GM19455 (cell line): Measurements from ENCODE around the gene EIF3L.

ENCODE experiments used
- ATAC-seq: cut with Tn5 transposase; IDR thresholded peaks from one replicate; pipeline ENCODE4 v1.9.1; 2021; ENCODE audit not compliant: unreplicated experiment

Gene EIF3L

GRCh38 chr22:37850801-37851200, 1.6 kb downstream of the EIF3L start:
- ATAC-seq = no peak

DNA sequence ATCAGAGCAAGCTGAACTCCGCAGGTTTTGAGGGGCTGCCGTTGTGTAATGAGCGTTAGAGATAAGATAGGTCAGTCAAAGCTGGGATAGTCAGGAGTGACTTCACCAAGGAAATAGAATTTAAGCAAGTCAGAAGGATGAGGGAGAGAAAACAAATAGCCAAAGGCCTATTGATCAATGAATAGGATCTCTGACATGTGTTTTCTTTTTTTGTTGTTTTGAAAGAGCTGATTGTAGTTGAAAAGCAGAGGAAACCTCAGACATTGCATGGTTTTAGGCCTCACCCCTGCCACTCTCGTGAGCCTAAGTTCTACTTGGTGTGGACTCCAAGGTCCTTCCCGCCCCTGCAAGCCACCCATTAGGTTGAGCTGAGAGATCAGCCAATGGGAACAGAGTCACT, 3.2 kb downstream of the EIF3L start:
- ATAC-seq = no peak

- no peak for ATAC-seq
Measured at GRCh38 chr22:37854946-37855345, 5.7 kb downstream of the EIF3L start.

DNA sequence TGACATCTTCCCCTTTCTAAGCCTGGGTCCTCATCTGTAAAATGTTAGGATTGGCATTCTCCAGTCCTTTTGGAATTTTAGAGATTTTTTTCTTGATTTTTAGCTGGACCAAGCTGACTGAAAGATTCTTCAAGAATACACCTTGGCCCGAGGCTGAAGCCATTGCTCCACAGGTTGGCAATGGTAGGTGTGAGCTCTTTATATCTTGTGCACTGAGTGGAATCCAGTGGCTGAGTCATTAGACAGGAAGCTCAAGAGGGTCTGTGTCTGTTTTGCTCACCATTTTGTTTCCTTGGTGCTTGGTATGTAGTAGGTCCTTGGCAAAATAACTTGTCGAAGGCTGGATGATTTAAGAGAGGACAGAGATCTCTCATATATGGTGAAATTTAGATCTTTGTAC, 6.2 kb downstream of the EIF3L start:
- ATAC-seq = no peak

GRCh38 chr22:37860796-37861421, 11.7 kb downstream of the EIF3L start:
- no peak for ATAC-seq

DNA sequence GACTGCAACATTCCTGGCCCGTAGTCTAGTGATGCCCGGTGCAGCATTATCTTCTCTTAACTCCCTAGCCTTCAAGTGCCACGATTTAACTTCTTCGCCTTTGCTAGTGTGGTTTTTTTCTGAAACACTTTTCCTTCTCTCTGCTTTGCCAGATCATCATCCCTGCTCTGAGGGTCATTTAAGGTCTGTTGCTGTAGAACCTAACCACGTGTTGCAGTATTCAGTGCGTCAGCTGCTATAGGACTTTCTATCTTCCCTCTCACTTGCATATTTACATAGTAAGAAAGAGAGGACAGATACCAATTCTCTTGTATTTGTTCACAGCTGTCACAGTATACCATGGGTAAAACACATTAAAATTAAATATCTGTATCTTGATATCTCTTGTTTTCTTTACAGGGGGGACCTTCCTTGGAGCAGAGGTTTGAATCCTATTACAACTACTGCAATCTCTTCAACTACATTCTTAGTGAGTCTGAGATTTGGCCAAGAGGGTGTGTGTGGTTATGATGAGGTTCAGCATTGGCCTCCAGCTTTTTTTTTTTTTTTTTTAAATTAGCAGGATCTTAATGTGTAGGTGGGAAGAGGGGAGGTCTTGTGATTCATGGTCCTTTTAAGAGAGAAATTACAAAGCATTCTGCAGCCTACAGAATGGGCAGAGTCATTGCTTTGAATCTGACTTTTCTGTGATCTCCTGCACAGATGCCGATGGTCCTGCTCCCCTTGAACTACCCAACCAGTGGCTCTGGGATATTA, 13.5 kb downstream of the EIF3L start:
- no peak for ATAC-seq

DNA sequence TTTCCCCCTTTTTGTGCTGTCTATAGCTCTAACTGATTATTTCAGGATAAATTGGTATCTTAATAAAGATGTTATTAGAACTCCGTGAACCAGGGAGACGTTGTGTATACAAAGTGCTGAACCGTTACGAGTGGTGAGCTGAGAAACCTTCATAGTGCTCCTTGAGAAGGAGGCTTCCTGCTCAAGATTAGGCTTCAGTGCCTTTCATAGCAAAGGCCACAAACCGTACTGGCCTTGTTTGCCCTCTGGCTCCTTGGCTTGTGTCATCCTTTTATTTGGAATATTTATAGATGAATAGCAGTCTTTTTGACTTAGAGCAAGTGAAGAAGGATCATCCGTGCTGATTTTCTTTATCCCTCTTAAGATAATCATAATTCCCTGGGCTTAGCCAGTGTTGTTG, 16.3 kb downstream of the EIF3L start:
- ATAC-seq = no peak

DNA sequence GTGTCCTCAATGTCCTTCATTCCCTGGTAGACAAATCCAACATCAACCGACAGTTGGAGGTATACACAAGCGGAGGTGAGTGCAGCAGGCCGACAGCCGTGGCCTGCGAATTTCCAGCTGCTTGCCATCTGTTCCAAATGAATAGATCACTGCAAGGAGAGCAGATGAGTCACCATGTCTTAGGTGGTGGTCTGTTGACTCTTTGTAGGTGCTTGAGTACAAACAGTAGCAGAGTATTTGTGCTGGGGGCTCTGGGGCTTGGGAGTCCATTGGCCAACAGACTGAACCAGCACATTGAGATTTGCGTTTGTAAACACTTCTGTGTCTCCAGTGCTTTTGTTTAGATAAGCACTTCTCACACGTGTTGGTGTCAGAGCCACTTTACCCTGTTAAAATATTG, 21.1 kb downstream of the EIF3L start:
- ATAC-seq = no peak

- ATAC-seq = no peak
Measured at GRCh38 chr22:37880668-37881440, 31.6 kb downstream of the EIF3L start.

- ATAC-seq = no peak
Measured at GRCh38 chr22:37884420-37884819, 35.2 kb downstream of the EIF3L start.

DNA sequence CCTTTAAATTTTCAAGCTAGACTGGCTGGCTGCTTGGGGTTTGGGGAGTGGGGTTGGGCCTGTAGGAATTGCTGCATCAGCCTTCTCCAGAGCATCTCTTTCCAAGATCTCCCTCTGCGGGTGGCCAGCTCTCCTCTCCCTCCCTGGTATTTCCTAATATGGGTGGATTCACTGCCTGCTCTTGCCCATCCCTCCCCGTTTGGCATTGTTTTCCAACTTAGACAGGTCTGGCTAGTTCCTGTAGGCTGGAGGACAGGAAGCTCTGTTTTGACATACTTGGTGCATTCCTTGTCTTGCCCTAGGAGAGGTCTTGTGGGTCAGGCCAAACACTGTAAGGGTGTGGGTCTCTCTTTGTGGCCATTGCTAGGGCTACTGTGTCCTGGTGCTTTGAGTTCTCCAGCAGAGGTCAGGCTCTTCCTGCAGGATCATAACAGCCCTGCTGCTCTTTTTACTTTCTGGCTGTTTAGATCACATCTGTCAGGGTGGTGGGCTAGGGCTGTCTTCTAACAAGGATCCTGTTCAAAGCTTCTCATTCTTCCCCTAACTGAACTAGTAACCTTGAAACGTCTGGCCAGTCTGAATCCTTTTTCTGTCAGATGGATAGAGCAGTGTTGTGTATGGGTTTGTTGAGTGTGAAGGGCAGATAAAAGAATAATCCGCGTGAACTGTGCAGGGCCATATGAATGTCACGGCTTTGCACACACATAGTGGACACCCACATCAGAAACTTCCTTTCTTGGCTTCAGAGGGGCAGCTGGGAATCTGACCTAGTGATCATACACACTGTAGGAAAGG, 38.6 kb downstream of the EIF3L start:
- no peak for ATAC-seq

- no peak for ATAC-seq
Measured at GRCh38 chr22:37891926-37892325, 42.7 kb downstream of the EIF3L start.

- ATAC-seq = no peak
Measured at GRCh38 chr22:37892566-37893335, 43.5 kb downstream of the EIF3L start.

GRCh38 chr22:37893583-37893983, 44.4 kb downstream of the EIF3L start:
- no peak for ATAC-seq

GRCh38 chr22:37894939-37895670, 45.9 kb downstream of the EIF3L start:
- no peak for ATAC-seq

DNA sequence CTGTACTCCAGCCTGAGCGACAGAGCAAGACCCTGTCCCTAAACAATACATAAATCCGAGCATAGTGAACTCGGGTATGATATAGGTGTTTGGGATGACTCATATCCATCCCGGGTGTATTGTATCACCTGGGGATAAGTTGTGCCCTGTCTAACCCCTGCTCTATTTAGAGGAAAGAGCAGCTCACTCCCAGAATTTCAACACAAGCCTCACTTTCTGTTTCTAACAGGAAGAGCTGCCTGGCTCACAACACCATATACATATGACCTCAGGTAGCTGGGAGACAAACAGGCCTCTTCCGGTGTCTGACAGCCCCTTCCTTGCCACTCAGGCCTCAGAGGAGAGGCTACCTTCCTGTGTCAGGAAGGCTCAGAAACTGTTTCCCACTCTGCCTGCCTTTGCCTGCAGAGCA, 47.0 kb downstream of the EIF3L start:
- peak; percentile 72 for ATAC-seq

GRCh38 chr22:37896939-37897338, 47.7 kb downstream of the EIF3L start:
- no peak for ATAC-seq

DNA sequence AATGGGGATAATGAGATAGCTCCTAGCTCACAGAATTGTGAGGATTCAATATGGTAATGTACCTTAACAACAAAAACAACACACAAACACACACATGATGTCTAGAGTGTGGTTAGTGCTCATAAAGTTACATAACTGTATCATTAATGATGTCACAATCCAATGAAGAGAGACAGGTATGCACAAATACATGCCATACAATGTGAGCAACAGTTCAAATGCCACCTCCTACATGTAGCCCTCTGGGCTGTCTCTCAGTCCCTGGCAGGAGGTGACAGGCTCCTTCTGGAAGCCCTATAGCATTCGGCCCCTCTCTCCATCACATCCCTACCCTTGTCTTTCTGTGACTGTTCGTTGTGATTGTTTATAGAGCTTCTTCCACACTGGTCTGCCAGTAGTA, 48.6 kb downstream of the EIF3L start:
- ATAC-seq = no peak

GRCh38 chr22:37898441-37899181, 49.4 kb downstream of the EIF3L start:
- ATAC-seq = no peak
